Measurements from ENCODE around the gene EML1. TPM values are rescaled to one million over a fixed set of nuclear protein-coding genes. Genes with fewer than 3 reads are reported as not detected.

EML1 gene
- total RNA-seq, 1 donor from 2014 or later = 0.32 TPM

DNA sequence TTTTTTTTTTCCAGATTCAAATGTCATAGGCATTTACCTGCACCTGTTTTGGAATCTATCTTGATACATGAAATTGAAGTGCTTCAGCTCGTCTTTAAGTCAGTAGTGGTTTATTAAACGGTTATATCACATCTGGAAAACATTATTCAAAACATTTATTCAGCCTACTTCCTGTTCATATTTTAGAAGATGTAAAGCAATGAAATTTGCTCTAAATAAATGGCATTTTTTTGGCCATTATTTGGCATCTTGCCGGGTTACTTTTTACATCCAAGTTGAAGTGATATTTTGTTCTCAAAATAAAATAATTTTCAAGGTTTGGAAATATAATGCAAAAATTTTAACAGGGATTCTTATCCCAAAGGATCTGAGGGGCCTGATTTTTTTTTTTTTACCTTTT is 103.1 kb downstream of the EML1 start:
- intact Hi-C loops (cut with micrococcal nuclease) = no loop called here

DNA sequence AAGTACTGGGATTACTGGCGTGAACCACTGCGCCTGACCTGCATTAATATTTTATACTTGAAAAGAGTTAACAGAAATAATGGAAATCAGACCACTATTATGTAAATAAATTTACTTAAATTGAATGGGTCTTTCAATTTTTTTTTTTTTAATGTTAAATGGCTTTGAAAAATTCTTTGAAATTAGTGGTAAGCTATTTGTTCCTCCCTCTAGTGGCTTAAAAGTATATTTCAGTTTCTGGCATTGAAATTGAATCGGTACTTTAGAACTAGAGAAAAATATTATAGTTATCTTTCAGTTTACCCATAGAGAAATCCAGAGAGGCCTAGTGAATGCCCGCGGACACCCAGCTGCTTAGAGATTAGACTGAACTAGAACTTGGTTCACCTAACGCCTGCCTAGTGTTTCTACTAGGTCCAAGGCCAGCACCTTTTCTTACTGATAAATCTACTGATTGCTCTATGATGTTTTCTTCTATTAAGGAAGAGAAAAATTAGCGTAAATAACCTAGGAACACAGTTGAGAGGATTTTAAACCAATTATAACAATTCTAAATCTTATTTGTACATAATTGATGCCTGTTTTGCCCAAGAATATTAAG is 106.5 kb downstream of the EML1 start:
- intact Hi-C loops (cut with micrococcal nuclease) = no loop called here

DNA sequence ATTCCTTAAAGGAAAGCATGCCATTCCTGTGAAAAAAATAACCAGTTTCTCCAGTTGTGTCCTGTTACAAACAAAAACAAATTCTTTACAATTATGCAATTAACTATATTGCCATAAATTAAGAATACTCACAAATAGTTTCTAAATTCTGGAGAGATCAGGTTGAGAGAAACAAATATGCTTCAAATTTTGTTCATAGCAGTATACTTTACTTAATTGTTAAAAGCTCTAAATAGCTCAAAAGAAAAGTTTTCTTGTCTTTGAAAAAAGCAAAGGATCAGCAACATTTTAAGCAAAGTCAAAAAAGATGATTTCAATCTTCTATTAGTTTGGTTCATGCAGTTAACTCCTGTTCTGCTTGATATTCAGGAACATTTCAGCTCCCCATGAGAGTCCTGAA is 109.7 kb downstream of the EML1 start:
- intact Hi-C loops (cut with micrococcal nuclease) = no loop called here

DNA sequence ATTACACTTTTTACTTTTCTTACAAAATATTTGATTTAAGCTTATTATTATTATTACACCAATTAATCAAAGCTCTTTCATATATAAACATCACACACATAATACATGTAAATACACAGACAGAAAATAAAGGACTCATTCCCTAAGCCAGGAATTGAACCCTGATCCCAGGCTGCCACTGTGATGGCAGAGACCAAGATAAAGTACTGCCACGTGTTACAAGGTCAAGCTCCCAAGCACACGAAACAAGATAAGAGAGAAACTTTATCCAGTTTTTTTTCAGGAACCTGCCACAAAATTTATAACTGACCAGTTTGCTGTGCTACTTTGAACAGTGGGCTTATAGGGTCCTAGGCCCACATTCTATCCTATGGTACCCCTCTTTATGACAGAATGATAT is 111.3 kb downstream of the EML1 start:
- intact Hi-C loops (cut with micrococcal nuclease) = no loop called here

DNA sequence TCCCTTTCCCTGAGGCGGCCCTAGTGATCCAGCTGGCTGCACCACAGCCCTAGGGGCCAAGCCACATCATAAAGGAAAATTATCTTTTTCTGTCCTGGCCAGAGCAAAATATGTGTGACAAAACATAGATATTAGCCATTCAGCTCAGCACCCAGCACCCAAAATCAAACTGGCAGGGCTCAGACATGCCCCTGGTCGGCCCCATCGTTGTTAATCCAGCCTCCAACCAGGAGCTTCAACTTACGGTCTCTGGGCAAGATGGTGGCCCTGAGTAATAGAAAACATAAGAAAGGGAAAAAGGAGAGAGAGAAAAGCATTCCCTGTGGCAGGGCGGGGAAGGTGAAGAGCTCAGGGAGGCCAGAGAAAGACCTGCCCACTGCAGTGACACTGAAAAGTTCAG is 111.9 kb downstream of the EML1 start:
- intact Hi-C loops (cut with micrococcal nuclease) = no loop called here

DNA sequence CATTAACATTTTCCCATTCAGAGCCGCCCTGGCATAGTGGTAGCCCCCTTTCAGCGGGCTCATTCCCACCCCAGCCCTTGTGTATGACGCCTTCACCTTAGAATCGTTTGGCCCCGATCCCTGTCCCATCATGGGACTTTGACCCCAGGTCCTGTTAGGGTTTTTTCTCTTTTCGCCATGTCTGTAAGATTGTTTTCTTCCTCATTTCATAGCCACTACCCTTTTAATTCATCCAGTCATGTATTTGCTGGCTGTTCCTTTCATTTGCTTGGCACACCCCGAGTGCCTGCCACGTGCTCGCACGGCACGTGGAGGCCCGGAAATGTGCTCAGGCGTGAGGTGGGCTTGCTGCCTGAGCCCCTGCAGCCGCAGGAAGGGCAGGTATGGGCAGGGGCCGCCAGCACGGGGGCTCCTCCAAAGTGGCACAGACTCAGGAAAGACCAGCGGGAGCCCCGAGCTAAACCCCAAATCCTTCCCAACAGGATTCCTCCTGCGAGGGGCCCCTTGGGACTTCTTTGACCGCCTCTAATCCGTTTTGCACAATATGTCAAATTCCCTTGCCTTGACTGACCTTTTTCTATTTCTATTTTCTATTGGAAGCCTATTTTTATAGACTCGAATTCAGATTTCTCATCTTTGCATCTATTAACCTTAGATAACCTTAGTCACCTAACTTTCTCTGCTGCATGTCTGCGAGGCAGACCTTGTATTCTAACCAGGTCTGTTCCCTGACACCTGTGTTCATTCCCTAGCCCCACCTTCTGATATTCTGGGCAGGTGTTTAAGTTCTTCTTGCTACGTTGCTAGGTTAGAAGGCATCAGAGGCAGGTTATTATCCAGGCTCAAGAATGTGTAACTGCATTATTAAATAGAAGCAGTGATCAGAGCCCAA is 114.8 kb downstream of the EML1 start:
- intact Hi-C loops (cut with micrococcal nuclease) = no loop called here

DNA sequence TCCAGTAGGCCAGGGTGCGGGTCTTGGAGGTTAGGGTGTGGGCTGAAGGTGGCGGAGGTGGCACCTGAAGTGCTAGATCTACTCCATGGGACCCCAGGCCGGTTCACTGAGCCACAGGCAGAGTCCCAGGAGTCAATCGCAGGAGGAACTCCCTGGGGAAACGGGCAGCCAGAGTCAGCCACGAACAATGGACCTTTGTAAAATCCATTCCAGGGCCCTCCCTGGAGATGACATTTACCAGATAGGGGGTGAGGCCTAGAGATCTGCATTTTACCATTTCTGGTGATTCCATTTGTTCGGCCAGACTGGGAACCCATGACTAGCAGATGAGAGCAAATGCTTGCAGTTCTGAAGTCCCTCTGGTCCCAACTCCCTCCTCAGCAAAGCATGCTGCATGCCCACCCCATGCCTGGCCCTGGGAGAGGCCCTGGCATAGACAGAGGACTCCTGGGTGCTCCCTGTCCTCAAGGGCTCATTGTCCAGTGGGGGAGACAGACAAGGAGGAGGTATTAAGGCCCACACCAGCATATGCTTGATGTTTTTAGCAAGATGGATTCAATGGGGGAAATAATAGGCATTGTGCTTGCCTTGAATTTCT is 115.5 kb downstream of the EML1 start:
- intact Hi-C loops (cut with micrococcal nuclease) = no loop called here

DNA sequence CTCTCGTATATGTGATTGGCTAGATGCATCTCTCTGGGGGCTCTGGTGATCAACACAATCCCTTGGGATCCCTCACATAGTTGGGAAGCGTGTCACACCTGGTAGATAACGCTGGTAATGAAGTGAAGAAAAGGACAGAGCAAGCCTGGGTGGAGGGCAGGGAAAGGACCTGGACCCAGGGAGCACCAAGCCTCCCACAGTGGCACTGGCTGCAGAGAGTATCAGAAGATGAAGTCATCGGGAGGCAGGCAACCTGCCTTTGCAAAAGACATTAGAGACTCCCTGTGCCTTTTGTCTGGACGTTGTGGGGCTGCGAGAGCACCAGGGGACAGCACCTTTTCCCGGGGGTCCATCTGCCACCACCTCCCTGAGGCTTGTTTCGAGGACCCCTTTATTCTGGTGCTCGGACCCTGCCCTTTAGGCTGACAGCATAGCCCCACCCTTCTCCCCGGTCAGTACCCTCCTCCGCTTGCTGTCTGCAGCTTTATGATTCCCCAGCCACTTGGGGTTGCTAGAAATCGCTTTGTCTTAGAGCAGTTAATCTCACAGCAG is 116.4 kb downstream of the EML1 start:
- intact Hi-C loops (cut with micrococcal nuclease) = no loop called here

DNA sequence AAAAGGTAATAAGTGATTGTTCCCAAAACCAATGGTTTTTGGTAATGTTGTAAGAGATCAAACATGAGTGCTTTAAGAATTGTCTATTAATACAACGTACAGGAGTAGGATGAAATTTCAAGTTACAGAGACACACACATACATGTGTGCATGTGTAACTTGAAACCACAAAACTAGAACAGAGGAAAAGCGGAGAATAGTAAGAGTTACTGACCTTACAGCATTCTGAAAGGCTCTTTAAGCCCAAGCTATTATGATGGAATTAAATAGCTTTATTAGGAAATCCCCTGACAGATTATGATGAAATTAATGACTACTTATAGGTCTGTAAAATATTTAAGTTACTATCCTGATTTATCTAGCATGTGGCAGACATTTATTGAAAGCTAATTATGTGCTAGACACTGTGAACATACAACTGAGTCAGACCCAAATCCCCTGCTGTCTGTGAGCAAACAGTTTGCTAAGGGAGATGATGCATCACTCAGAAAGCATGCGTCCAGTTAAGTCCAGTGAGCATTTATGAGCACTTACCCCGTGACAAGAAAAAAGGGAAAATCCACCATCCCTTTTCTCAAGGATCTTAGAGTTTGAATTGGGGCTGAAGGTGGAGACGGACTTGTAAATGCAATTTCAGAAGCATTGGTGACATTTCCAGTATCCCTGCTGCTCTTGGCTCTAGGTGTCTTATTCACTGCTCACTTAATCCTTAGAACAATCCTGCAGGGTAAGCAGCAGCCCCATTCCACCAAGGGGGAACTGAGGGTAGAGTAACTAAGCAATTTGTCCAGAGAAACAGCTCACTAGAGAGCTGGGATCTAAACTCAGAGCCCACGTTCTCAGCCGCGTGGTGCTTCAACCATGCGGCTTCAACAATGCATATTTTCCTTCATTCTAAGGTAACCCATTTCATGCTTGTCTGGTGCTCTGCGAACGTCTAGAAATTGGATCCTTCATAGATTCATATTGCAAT is 117.4 kb downstream of the EML1 start:
- intact Hi-C loops (cut with micrococcal nuclease) = no loop called here

DNA sequence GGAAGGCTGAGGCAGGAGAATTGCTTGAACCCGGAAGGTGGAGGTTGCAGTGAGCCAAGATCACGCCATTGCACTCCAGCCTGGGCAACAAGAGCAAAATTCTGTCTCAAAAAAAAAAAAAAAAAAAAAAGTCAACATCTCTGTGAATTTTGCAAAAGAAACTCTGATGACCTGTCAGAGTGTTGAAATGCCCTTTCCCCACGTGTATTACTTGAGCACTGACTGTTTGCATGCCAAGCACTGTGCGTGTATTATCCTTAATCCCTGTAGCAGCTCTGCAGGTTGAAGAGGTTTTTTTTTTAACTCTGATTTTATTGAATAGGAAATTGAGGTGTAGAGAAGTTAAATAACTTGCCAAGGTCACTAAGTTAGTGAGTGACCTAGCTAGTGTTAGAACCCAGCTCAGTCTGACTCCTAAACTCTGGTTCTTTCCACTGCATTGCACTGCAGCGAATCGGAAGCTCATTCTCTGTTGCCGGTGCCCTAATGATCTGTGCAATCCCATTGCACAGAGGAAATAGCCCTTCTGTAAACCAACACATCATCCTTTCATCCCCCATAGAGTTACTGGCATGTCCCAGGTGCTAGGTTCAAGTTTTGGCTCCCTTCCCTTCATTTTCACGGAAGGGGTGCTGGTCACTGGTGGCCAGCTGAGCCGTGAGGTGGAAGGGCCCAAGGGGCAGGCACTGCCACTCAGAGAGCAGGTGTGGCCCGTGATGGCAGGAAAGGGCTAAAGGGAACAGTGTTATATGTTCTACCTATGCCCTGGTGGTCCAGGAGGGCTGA is 122.3 kb downstream of the EML1 start:
- intact Hi-C loops (cut with micrococcal nuclease) = no loop called here

DNA sequence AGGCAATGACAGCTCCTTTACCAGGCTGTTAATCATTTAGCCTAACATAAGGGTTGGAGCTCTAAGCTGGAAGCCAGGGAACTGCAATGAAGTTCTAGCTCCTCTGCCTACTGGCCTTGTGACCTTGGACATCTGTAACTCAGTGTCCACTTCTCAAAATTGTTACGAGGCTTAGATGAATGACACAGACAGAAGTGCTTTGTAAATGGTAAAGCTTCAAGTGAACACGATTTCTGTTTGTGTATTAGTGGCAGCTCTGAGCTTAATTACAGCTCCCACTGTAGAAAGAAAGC is 122.8 kb downstream of the EML1 start:
- intact Hi-C loops (cut with micrococcal nuclease) = no loop called here

DNA sequence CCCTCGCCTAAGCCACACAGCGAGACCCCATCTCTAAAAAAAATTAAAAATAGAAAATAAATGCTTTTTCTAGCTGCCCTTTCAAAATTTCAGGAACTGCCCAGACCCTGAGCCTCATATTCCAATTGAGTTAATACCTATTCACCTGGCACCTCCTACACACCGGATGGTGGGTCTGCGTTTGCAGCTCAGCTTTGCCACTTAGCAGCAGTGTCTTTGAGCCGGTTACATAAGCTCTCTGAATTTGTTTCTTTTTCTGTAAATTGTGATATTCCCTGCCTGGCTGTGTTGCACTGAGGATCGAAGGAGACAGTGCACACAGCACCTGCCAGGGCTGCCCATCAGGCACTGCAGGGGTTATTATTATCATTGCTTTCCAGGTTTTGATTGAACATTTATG is 125.6 kb downstream of the EML1 start:
- intact Hi-C loops (cut with micrococcal nuclease) = no loop called here

DNA sequence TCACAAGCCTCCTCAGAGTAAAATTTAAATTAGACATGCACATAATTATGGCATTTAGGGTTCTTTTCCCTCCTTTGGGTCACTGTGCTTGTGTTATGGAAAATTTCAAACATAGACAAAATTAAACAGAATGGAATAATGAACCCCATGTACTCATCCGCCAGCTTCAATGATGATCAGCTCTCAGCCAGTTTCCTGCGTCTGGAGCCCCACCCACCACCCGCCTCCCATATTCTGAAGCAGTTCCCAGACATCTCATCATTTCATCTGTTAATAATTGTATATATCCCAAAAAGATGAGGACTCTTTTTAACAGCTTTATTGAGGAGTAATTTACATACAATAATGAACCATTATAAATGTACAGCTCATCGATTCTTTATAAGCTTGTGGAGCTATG is 128.2 kb downstream of the EML1 start:
- intact Hi-C loops (cut with micrococcal nuclease) = no loop called here

DNA sequence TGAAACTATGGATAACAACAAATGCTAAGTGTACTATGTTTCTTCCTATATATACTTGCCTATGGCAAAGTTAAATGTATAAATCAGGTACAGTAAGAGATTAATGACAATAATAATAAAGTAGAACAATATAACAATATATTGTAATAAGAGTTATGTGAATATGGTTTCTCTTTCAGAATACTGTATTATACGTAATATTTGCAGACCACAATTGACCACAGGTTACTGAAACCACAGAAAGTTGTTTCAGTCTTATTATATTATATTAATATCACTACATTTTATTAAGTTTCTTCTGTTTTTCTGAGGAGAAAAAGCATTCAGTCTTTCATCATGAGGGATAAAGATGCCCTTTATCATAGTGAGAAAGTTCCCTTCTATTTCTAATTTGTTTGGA is 131.2 kb downstream of the EML1 start:
- intact Hi-C loops (cut with micrococcal nuclease) = no loop called here

DNA sequence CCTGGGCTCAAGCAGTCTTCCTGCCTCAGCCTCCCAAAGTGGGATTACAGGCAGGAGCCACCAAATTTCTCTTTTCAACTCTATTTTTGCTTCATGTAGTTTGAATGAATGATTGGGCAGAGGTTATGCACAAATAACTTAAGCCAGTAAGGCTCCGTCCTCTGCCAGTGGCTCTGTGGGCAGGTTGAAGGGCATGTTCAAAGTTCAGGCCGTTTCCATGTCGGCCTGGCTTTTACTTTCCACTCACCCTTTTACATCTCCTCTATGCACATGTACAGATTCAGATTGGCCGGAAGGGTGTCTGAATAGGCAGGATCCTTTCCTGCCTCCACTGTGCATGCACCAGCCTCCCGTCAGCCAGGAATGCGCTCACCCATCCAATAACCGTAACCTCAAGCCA is 132.3 kb downstream of the EML1 start:
- intact Hi-C loops (cut with micrococcal nuclease) = no loop called here

DNA sequence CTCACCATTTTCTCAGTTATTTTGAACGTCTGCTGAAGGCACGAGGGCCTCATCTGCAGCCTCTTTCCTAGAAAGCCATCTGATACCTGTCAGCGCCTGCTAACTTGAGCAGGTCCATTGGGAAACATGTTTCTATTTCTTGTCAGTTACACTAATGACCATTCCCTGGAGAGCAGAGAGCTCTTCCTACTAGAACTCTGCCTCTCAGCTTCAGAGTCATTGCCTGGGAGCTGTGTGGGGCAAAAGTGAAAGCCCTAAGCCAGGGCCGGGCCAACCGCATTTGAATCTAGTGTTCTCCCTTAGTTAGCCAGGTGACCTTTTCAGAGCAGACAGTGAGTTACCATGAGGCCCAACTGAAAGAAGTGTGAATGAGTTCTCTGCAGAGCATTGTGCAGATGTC is 135.8 kb downstream of the EML1 start:
- intact Hi-C loops (cut with micrococcal nuclease) = no loop called here

DNA sequence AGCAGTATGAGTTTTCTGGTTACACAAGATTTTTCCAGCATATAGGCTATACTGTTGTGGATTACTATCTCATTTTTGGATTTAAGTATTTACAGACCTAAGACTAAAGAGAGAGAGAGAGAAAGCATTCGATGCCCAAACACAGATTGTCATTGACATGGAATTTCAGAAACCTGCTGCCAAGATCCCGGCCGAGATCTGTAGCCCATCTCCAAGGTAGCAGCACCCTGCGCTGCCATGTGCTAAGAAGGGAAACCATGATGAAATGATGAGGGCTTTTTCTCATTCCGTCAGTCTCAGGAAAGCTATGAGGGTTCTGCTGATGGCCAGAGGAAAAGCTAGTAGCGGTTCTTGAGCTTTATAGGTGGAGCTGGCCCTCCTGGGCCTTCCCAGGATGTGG is 136.4 kb downstream of the EML1 start:
- intact Hi-C loops (cut with micrococcal nuclease) = no loop called here

DNA sequence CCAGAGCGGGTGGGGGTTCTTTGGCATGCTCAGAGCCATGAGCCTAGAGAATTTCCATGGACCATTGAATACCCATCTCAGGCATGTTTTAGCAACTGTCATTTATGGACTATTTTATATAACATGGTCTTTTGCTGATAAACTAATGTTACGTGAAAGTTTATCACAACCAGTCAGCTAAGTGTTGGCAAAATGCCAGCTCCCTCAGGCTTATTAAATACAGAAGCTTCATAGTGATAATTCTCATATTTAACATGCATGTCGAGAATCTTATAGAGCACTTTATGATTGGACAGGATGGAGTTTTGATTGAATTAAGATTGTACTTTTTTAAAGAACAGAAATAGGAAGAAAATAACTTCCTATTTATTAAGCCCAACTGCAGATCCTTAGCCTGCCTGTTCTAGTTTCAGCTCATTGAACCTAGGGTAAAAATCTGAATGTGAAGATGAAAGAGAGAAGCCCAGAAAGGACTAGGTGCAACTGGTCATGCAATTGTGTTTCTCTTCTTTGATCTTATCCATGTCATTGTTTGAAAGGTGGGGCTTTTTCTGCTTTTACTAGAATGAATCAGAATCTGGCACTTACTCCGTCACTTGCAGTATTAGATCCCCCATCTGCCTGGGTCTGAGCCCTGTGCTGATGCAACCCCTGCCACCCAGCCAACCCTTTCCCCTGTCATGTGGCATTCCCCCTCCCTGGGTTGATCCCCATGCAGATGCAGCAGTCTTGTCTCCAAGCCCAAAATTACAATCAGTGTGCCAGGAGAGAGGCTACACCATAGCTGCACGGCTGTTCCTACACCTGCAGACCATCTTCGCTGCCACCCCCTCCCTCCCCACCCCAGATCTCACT is 137.4 kb downstream of the EML1 start:
- intact Hi-C loops (cut with micrococcal nuclease) = no loop called here

DNA sequence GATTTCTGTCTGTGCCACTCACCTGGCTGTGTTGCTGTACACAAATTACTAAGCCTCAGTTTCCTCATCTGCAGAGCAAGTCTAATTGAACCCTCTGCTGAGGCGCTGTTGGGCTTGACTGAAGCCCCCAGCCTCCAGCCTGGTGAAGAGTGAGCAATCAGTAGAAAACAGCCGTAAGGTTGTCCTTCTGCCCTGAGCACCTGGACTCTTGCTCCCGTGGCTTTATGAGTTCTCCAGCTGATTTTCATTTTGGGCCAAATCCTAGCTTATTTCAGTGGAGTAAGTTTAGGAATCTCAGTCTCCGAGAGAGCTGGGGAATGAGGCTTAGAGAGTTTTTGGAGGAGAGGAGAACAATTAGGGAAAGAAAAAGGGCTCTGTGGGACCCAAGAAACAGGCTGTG is 138.1 kb downstream of the EML1 start:
- intact Hi-C loops (cut with micrococcal nuclease) = no loop called here

DNA sequence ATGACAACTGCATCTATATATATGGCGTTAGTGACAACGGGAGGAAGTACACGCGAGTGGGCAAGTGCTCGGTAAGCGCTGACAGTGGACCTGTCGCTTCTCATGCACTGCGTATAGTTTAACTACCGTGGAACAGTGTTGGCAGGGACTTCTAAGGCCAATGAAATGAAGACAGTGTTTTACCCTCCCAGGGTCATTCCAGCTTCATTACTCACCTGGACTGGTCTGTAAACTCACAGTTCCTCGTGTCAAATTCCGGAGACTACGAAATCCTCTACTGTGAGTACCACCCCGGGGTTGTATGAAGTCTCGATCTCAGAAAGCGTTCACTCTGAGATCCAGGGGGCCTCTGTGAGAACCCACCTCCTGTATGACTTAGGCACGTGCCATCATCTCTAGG is 142.8 kb downstream of the EML1 start:
- intact Hi-C loops (cut with micrococcal nuclease) = no loop called here
